Thoracic aorta (tissue), 2 donors: ENCODE data around the gene IGFLR1. TPM values are rescaled to one million over a fixed set of nuclear protein-coding genes. Genes with fewer than 3 reads are reported as not detected.

Experiments
- ATAC-seq: fragments of 150-250 bp; one replicate; pipeline ENCODE4 v1.8.0; 2017; ENCODE audit warnings: low read depth; ENCODE audit not compliant: insufficient number of reproducible peaks, low FRiP score
- DNase-seq: peaks from one replicate; pipeline ENCODE4 v3.0.0-alpha.2; 2020; ENCODE audit warnings: low spot score
- H3K27ac ChIP-seq, 2 donors: fragments of 200-600 bp; sonication (generic); 1 replicate in 1 of 2; 2 replicates in 1 of 2; pipeline ENCODE4 v1.5.1; 2016; ENCODE audit warnings: mild to moderate bottlenecking in 2 of 2, moderate library complexity in 2 of 2
- H3K27me3 ChIP-seq: fragments of 200-600 bp; sonication (generic); replicated peaks from 2 replicates; pipeline ENCODE4 v1.6.0; 2016; ENCODE audit warnings: mild to moderate bottlenecking; ENCODE audit not compliant: insufficient read depth
- H3K36me3 ChIP-seq: fragments of 200-600 bp; sonication (generic); one replicate; pipeline ENCODE4 v1.5.1; 2016
- H3K4me1 ChIP-seq, 2 donors: fragments of 200-600 bp; sonication (generic); 1 replicate in 1 of 2; 2 replicates in 1 of 2; pipeline versions ENCODE4 v1.5.1 to v1.6.0; 2016; ENCODE audit warnings: low read depth in 2 of 2, mild to moderate bottlenecking in 1 of 2; ENCODE audit not compliant: control insufficient read depth in 1 of 2
- H3K4me3 ChIP-seq: fragments of 200-600 bp; sonication (generic); 2 replicates; pipeline ENCODE4 v1.5.1; 2016; ENCODE audit warnings: mild to moderate bottlenecking
- H3K9me3 ChIP-seq: fragments of 200-600 bp; sonication (generic); 2 replicates; pipeline ENCODE4 v1.5.1; 2016
- CTCF ChIP-seq: fragments of 200-600 bp; sonication (generic); IDR thresholded peaks from one replicate; pipeline ENCODE4 v1.5.1; 2019; ENCODE audit warnings: antibody characterized with exemption
- total RNA-seq, 2 donors: library from RNA; depleted of rRNA; stranded (reverse); fragments of >200 nt; gene quantifications; one replicate each; pipeline versions ENCODE4 v1.1.0 to v1.2.3, GENCODE V29; 2016

Gene IGFLR1
- total RNA-seq, 2 donors from 2014 or later, result 6.9 to 13.1 TPM

DNA sequence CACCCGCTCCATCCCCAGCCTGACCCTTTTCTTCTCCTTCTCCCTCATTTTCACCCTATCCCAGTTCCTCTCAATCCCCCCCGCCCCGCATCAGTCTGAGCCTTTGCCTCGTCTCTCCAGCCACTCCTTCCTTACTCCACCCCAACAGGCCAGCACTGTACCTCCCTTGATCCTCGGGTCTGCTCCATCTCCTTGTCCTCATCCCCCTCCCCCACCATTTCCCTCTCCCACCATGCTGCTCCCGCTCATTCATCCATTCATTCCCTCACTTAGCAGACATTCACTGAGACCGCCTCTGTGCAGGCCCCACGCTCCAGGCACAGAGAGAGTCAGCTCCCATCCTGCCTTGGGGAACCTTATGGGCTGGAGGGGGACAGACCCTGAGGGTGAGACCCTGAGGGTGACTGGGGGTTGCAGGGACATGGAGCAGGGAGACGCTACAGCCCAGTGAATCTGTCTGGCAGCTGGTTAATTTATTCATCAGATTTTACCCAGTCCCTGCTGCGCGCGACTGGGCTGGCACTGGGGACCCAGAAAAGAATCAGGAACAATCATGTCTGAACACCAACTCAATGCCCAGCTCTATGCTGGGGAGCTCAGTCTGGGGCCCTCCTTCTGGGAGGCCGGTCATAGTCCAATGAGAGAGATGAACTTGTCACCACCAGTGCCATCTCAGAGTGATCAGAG lies 34.0 kb upstream of the IGFLR1 start:
- no peak for TF ChIP-seq CTCF
- ATAC-seq (no peak), DNase-seq (no peak)
- Histone ChIP-seq H3K4me1 (peaks cover 8 to 12% of the 10 kb centered on the region in 2 donors), H3K4me3 (peak overlapping the region; percentile 94), H3K27me3 (no peaks in the 10 kb centered on the region), H3K9me3 (no peaks in the 10 kb centered on the region), H3K27ac (no peak overlapping the region), H3K36me3 (peaks cover 7% of the 10 kb centered on the region)

DNA sequence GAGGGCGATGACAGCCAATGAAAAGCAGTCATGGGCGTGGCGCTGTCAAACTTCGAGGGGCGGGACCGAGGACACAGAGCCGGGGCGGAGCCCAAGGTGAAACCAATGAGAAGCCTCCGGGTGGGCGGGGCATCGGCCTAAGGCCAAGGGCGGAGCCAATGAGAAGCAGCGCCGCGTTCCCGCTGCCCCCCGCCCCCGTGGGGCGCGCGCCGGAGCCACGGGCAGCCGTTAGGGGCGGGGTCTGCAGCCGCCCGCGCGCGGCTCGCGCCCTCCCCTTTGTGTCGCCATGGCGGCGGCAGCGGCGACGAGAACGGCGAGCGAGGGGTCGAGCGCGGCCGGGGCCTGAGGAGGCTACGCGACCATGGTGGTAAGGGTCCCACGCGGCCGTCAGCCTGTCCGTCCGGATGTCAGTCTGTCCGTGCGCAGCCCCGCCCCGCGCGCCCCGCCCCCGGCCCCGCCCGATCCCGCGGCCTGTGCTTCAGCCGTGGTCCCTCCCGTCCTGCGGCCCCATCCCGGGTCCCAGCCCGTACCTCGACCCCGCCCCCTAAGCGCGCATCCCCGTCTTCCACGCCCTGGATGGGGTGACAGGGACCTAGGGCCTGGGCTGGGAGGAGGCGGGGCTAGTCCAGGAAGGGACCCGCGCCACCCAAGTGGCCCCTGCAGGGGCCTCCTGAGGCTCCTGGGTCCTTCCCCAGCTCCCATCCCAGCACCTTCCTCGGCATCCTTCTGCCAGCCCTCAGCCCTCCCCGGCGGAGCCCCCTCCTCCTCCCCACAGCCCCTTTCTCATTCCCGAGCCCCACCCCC lies 33.2 kb upstream of the IGFLR1 start, which contains the start of gene ARHGAP33:
ARHGAP33 (plus strand) TSS at position 267 of the 804 bp plus-strand sequence; CDS start at position 362, 95 bp downstream.
- Histone ChIP-seq H3K27ac (no peak within 1 kb of the TSS), H3K4me1 (peaks cover 8 to 12% of the 10 kb centered on the region in 2 donors), H3K27me3 (no peaks in the 10 kb centered on the region), H3K9me3 (no peaks in the 10 kb centered on the region), H3K36me3 (peaks cover 5% of the 10 kb centered on the region), H3K4me3 (peak within 1 kb of the TSS; percentile 94)
- no peak for TF ChIP-seq CTCF
- ATAC-seq, result peak; percentile 82
- DNase-seq, result peak; percentile 98

DNA sequence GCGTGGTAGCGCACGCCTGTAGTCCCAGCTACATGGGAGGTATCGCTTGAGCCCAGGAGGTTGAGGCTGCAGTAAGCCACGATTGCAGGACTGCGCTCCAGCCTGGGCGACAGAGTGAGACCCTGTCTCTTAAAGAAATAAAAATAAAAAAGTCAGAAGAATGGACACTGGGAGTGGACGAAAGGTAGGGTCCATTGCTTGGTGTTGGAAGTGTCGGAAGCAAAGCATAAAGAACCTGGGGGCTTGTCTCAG lies 32.7 kb upstream of the IGFLR1 start:
- peaks cover under 1% of the 10 kb centered on the region for H3K36me3 ChIP-seq
- no peak overlapping the region for H3K27ac ChIP-seq
- H3K4me3 ChIP-seq, result peak overlapping the region; percentile 94
- DNase-seq, result no peak
- no peaks in the 10 kb centered on the region for H3K27me3 ChIP-seq
- peaks cover 8 to 12% of the 10 kb centered on the region in 2 donors for H3K4me1 ChIP-seq
- no peak for TF ChIP-seq CTCF
- H3K9me3 ChIP-seq, result no peaks in the 10 kb centered on the region
- ATAC-seq, result no peak

- Histone ChIP-seq H3K4me1 (peaks cover 8 to 12% of the 10 kb centered on the region in 2 donors), H3K27ac (no peak overlapping the region), H3K9me3 (no peaks in the 10 kb centered on the region), H3K36me3 (no peaks in the 10 kb centered on the region), H3K27me3 (no peaks in the 10 kb centered on the region), H3K4me3 (peak overlapping the region; percentile 94)
- ATAC-seq, result no peak
- DNase-seq, result no peak
- TF ChIP-seq CTCF, result no peak
Observed at GRCh38 chr19:35774274-35775045, 32.2 kb upstream of the IGFLR1 start.
